NCI-H526 treated with DMSO at 0.1 percent for 48 hours (cell line): ENCODE results near the gene GMDS.
A peak's percentile ranks its signal among the peaks of the same experiment; 100 is the strongest.

Experiments
- DNase-seq: peaks from one replicate; lab custom pipeline; 2025; lab: John Stamatoyannopoulos, UW

GMDS gene

GRCh38 chr6:1895721-1896120, 349.7 kb downstream of the GMDS start:
- DNase-seq: no peak

GRCh38 chr6:1894954-1895353, 350.5 kb downstream of the GMDS start:
- no peak for DNase-seq

- DNase-seq: no peak
These were observed 351.8 kb downstream of the GMDS start for GRCh38 chr6:1893470-1894130.

- DNase-seq: no peak
These were observed 352.7 kb downstream of the GMDS start for GRCh38 chr6:1892716-1893115.

GRCh38 chr6:1890987-1891386, 354.4 kb downstream of the GMDS start:
- no peak for DNase-seq

GRCh38 chr6:1890071-1890470, 355.3 kb downstream of the GMDS start:
- no peak for DNase-seq

- no peak for DNase-seq
These were observed 359.8 kb downstream of the GMDS start for GRCh38 chr6:1885576-1886011.

GRCh38 chr6:1884313-1884712, 361.1 kb downstream of the GMDS start:
- no peak for DNase-seq

- DNase-seq: no peak
These were observed 367.1 kb downstream of the GMDS start for GRCh38 chr6:1878330-1878729.

GRCh38 chr6:1873781-1874180, 371.6 kb downstream of the GMDS start:
- DNase-seq: no peak

- DNase-seq: no peak
These were observed 372.7 kb downstream of the GMDS start for GRCh38 chr6:1872649-1873131.

- DNase-seq: no peak
These were observed 373.6 kb downstream of the GMDS start for GRCh38 chr6:1871724-1872315.

GRCh38 chr6:1870932-1871331, 374.5 kb downstream of the GMDS start:
- peak; percentile 43 for DNase-seq

- DNase-seq: no peak
These were observed 375.2 kb downstream of the GMDS start for GRCh38 chr6:1870251-1870650.

- no peak for DNase-seq
These were observed 375.6 kb downstream of the GMDS start for GRCh38 chr6:1869769-1870168.

GRCh38 chr6:1869308-1869707, 376.1 kb downstream of the GMDS start:
- no peak for DNase-seq

- DNase-seq: no peak
These were observed 376.7 kb downstream of the GMDS start for GRCh38 chr6:1868561-1869261.

- no peak for DNase-seq
These were observed 378.2 kb downstream of the GMDS start for GRCh38 chr6:1867197-1867596.

- peak; percentile 77 for DNase-seq
These were observed 379.8 kb downstream of the GMDS start for GRCh38 chr6:1865585-1865984.

- peak; percentile 68 for DNase-seq
These were observed 380.9 kb downstream of the GMDS start for GRCh38 chr6:1864496-1864895.

- no peak for DNase-seq
These were observed 383.0 kb downstream of the GMDS start for GRCh38 chr6:1862411-1862810.

GRCh38 chr6:1860756-1861348, 384.6 kb downstream of the GMDS start:
- DNase-seq: no peak

GRCh38 chr6:1858859-1859258, 386.5 kb downstream of the GMDS start:
- no peak for DNase-seq
